ENCODE measurements around the gene COLGALT1. TPM values are rescaled to one million over a fixed set of nuclear protein-coding genes. Genes with fewer than 3 reads are reported as not detected.

COLGALT1 gene
- total and polyA plus RNA-seq, 9 of the 15 experiments (the other 6 are each of a cell fraction or from before 2014, with no cell fraction given) = 4.9 to 119 (median 82.6) TPM

DNA sequence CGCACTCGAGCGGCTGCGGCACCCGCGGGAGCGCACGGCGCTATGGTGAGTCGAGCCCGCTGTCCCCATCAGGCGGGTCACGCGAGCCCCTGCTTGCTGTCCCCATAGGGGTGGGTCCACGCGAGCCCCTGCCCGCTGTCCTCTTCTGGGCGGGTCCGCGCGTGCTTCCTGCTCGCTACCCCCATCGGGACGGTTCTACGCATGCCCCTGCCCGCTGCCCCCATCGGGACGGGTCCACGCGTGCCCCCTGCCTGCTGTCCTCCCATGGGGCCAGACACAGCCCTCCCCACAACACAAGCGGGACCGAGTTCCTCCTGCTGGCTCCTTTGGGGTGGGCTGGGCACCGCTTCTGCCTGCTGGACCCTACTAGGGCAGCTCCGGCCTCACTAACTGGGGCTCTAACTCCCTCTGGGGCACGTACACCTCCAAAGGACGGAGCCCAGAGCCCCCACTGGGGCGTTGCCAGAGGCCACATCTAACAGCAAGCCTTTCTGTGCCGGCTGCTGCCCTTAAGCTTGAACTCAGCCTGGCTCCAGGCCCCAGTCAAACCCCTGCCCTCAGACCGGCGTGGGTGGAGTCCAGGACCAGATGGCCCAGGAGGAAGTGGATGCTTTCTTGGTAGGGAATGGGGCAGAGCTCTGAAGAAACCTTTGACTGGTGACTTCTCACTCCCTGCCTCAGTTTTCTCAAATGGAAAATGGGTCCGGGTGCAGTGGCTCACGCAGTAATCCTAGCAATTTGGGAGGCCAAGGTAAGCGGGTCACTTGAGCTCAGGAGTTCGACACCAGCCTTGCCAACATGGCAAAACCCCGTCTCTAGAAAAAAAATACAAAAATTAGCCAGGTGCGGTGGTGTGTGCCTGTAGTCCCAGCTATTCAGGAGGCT, 722 bp downstream of the COLGALT1 start (continued):
- TF ChIP-seq FOXJ3 (CRISPR knock-in tag; IDR thresholded peaks at IDR 0.05) = no peak
- TF ChIP-seq PHF21A (IDR thresholded peaks at IDR 0.05; ENCODE audit: borderline replicate concordance, low read depth) = no peak
- TF ChIP-seq ZKSCAN1 (IDR thresholded peaks at IDR 0.05; ENCODE audit: low read depth, low read length) = no peak
- TF ChIP-seq MCM7 (IDR thresholded peaks at IDR 0.05) = no peak
- TF ChIP-seq, protein P1, sequence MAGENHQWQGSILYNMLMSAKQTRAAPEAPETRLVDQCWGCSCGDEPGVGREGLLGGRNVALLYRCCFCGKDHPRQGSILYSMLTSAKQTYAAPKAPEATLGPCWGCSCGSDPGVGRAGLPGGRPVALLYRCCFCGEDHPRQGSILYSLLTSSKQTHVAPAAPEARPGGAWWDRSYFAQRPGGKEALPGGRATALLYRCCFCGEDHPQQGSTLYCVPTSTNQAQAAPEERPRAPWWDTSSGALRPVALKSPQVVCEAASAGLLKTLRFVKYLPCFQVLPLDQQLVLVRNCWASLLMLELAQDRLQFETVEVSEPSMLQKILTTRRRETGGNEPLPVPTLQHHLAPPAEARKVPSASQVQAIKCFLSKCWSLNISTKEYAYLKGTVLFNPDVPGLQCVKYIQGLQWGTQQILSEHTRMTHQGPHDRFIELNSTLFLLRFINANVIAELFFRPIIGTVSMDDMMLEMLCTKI (IDR thresholded peaks at IDR 0.05; ENCODE audit: partially characterized antibody) = no peak
- TF ChIP-seq, protein P2, sequence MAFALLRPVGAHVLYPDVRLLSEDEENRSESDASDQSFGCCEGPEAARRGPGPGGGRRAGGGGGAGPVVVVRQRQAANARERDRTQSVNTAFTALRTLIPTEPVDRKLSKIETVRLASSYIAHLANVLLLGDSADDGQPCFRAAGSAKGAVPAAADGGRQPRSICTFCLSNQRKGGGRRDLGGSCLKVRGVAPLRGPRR (CRISPR knock-in tag; IDR thresholded peaks at IDR 0.05) = no peak
- 0 out of 2 replicates have a peak, but pooled peaks have one; percentile 40 for TF ChIP-seq SMARCE1 (IDR thresholded peaks at IDR 0.05)
- no peak for TF ChIP-seq ZNF445 (CRISPR knock-in tag; IDR thresholded peaks at IDR 0.05; ENCODE audit: low read depth)
- TF ChIP-seq, protein P3, sequence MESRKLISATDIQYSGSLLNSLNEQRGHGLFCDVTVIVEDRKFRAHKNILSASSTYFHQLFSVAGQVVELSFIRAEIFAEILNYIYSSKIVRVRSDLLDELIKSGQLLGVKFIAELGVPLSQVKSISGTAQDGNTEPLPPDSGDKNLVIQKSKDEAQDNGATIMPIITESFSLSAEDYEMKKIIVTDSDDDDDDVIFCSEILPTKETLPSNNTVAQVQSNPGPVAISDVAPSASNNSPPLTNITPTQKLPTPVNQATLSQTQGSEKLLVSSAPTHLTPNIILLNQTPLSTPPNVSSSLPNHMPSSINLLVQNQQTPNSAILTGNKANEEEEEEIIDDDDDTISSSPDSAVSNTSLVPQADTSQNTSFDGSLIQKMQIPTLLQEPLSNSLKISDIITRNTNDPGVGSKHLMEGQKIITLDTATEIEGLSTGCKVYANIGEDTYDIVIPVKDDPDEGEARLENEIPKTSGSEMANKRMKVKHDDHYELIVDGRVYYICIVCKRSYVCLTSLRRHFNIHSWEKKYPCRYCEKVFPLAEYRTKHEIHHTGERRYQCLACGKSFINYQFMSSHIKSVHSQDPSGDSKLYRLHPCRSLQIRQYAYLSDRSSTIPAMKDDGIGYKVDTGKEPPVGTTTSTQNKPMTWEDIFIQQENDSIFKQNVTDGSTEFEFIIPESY (CRISPR knock-in tag; IDR thresholded peaks at IDR 0.05) = no peak
- TF ChIP-seq FOXA1 (IDR thresholded peaks at IDR 0.05; ENCODE audit: borderline replicate concordance) = no peak
- TF ChIP-seq, protein P4, sequence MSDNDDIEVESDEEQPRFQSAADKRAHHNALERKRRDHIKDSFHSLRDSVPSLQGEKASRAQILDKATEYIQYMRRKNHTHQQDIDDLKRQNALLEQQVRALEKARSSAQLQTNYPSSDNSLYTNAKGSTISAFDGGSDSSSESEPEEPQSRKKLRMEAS (CRISPR knock-in tag; IDR thresholded peaks at IDR 0.05) = peak; percentile 68
- TF ChIP-seq, protein P5, sequence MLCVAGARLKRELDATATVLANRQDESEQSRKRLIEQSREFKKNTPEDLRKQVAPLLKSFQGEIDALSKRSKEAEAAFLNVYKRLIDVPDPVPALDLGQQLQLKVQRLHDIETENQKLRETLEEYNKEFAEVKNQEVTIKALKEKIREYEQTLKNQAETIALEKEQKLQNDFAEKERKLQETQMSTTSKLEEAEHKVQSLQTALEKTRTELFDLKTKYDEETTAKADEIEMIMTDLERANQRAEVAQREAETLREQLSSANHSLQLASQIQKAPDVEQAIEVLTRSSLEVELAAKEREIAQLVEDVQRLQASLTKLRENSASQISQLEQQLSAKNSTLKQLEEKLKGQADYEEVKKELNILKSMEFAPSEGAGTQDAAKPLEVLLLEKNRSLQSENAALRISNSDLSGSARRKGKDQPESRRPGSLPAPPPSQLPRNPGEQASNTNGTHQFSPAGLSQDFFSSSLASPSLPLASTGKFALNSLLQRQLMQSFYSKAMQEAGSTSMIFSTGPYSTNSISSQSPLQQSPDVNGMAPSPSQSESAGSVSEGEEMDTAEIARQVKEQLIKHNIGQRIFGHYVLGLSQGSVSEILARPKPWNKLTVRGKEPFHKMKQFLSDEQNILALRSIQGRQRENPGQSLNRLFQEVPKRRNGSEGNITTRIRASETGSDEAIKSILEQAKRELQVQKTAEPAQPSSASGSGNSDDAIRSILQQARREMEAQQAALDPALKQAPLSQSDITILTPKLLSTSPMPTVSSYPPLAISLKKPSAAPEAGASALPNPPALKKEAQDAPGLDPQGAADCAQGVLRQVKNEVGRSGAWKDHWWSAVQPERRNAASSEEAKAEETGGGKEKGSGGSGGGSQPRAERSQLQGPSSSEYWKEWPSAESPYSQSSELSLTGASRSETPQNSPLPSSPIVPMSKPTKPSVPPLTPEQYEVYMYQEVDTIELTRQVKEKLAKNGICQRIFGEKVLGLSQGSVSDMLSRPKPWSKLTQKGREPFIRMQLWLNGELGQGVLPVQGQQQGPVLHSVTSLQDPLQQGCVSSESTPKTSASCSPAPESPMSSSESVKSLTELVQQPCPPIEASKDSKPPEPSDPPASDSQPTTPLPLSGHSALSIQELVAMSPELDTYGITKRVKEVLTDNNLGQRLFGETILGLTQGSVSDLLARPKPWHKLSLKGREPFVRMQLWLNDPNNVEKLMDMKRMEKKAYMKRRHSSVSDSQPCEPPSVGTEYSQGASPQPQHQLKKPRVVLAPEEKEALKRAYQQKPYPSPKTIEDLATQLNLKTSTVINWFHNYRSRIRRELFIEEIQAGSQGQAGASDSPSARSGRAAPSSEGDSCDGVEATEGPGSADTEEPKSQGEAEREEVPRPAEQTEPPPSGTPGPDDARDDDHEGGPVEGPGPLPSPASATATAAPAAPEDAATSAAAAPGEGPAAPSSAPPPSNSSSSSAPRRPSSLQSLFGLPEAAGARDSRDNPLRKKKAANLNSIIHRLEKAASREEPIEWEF (CRISPR knock-in tag; IDR thresholded peaks at IDR 0.05) = no peak
- no peak for TF ChIP-seq ZNF274 (IDR thresholded peaks at IDR 0.05; ENCODE audit: borderline replicate concordance, low read depth, low read length)
- no peak for TF ChIP-seq ZKSCAN8 (CRISPR knock-in tag; IDR thresholded peaks at IDR 0.05)
- TF ChIP-seq RCOR1 (IDR thresholded peaks at IDR 0.05; ENCODE audit: borderline replicate concordance in 1 of 2, low read depth in 2 of 2, low read length in 2 of 2) = peak in 1 of 2 experiments; percentile 60; a peak in 1 of 4 replicates
- no peak for TF ChIP-seq EP300 (IDR thresholded peaks at IDR 0.05; ENCODE audit: low read length)
- peak; percentile 43; the same call in 1 of the 2 replicates for TF ChIP-seq PHF8 (IDR thresholded peaks at IDR 0.05; ENCODE audit: borderline replicate concordance, low read length)
- no peak for TF ChIP-seq TEAD2 (tag; IDR thresholded peaks at IDR 0.05)

Measured in K562 (cell line).